HepG2 (cell line): ENCODE measurements around the gene DLL3. TPM values are rescaled to one million over a fixed set of nuclear protein-coding genes. Genes with fewer than 3 reads are reported as not detected.

Experiments
- AGO2 ChIP-seq: fragments of 200-400 bp; formaldehyde crosslinking; optimal IDR thresholded peaks from 2 replicates; pipeline ENCODE3; 2017; ENCODE audit warnings: mild to moderate bottlenecking, low read depth, low read length, moderate library complexity
- ATF7-NPFF ChIP-seq: sonication (generic); formaldehyde crosslinking; IDR thresholded peaks from 2 replicates; pipeline ENCODE4 v1.8.1; 2023; ENCODE audit warnings: mild to moderate bottlenecking, low read depth, missing genetic modification reagents, moderate library complexity
- CAMTA2 ChIP-seq: sonication (generic); formaldehyde crosslinking; IDR thresholded peaks from 2 replicates; pipeline ENCODE4 v1.4.0; 2020; ENCODE audit warnings: mild to moderate bottlenecking, missing genetic modification reagents, borderline replicate concordance
- KAT2B ChIP-seq: fragments of 150-350 bp; IDR thresholded peaks from 2 replicates; pipeline ENCODE4 v1.6.1; 2014; ENCODE audit warnings: low read depth, low read length, borderline replicate concordance
- NFE2 ChIP-seq: sonication (generic); formaldehyde crosslinking; IDR thresholded peaks from 2 replicates; pipeline ENCODE4 v1.4.0; 2020; ENCODE audit warnings: missing genetic modification reagents
- NFYB ChIP-seq: sonication (generic); formaldehyde crosslinking; IDR thresholded peaks from 2 replicates; pipeline ENCODE4 v1.4.0; 2020; ENCODE audit warnings: missing genetic modification reagents
- REL ChIP-seq: sonication (generic); formaldehyde crosslinking; conservative IDR thresholded peaks from 2 replicates; pipeline ENCODE4 v1.8.0; 2022; ENCODE audit warnings: mild to moderate bottlenecking, missing genetic modification reagents, moderate library complexity
- SMYD3 ChIP-seq: sonication (generic); formaldehyde crosslinking; IDR thresholded peaks from 2 replicates; pipeline ENCODE4 v1.8.1; 2023; ENCODE audit warnings: mild to moderate bottlenecking, missing genetic modification reagents
- SNAI1 ChIP-seq: sonication (generic); formaldehyde crosslinking; IDR thresholded peaks from 2 replicates; pipeline ENCODE4 v1.5.0; 2020; ENCODE audit warnings: mild to moderate bottlenecking, missing genetic modification reagents, borderline replicate concordance
- SOX6 ChIP-seq, 2 experiments: fragments of 450-650 bp in 1 of 2; sonication (generic) in 1 of 2; formaldehyde crosslinking in 1 of 2; IDR thresholded peaks; 2 replicates each; pipeline versions ENCODE4 v1.4.0 to v1.6.1; 2017 to 2020; ENCODE audit warnings: antibody characterized with exemption in 1 of 2, mild to moderate bottlenecking in 1 of 2, missing genetic modification reagents in 1 of 2
- TCF12 ChIP-seq, 2 experiments: fragments of 450-650 bp in 1 of 2; sonication (generic) in 1 of 2; formaldehyde crosslinking in 1 of 2; IDR thresholded peaks; 2 replicates each; pipeline versions ENCODE4 v1.6.1 to v1.8.0; 2017 to 2022; ENCODE audit warnings: antibody characterized with exemption in 1 of 2, mild to moderate bottlenecking in 1 of 2, missing genetic modification reagents in 1 of 2, moderate library complexity in 1 of 2
- TIGD3 ChIP-seq: sonication (generic); formaldehyde crosslinking; IDR thresholded peaks from 2 replicates; pipeline ENCODE4 v1.5.1; 2020; ENCODE audit warnings: mild to moderate bottlenecking, missing genetic modification reagents, borderline replicate concordance
- WIZ ChIP-seq: sonication (generic); formaldehyde crosslinking; IDR thresholded peaks from 2 replicates; pipeline ENCODE4 v1.5.1; 2020; ENCODE audit warnings: mild to moderate bottlenecking, missing genetic modification reagents
- ZNF205 ChIP-seq: IDR thresholded peaks from 2 replicates; pipeline ENCODE4 v1.6.1; 2018; ENCODE audit warnings: missing biosample characterization, missing genetic modification reagents
- ZNF274 ChIP-seq: sonication (generic); formaldehyde crosslinking; IDR thresholded peaks from 2 replicates; pipeline ENCODE4 v1.5.1; 2020; ENCODE audit warnings: mild to moderate bottlenecking, missing genetic modification reagents
- ZNF597 ChIP-seq: sonication (generic); formaldehyde crosslinking; IDR thresholded peaks from 2 replicates; pipeline ENCODE4 v1.5.0; 2020; ENCODE audit warnings: missing genetic modification reagents
- ZSCAN22 ChIP-seq: sonication (generic); formaldehyde crosslinking; IDR thresholded peaks from 2 replicates; pipeline ENCODE4 v1.4.0; 2020; ENCODE audit warnings: mild to moderate bottlenecking, missing genetic modification reagents
- ZSCAN31 ChIP-seq: sonication (generic); formaldehyde crosslinking; IDR thresholded peaks from 2 replicates; pipeline ENCODE4 v1.5.0; 2020; ENCODE audit warnings: low read depth, mild to moderate bottlenecking, missing genetic modification reagents
- polyA plus RNA-seq, 8 experiments: library from polyadenylated mRNA; depleted of rRNA in 3 of 8; stranded (reverse) in 7 of 8; unstranded in 1 of 8; fragments of >200 nt; fragmentation: Illumina TruSeq in 4 of 8; extraction: Trizol in 4 of 8; gene quantifications; 2 replicates each; pipeline versions ENCODE4 v1.2.1 to v1.2.3, GENCODE V29; 2011 to 2016; ENCODE audit warnings: low read depth in 4 of 8, missing spikeins in 1 of 8, mixed read lengths in 1 of 8; ENCODE audit not compliant: insufficient read depth in 1 of 8
- total RNA-seq, 5 experiments: library from RNA; depleted of rRNA; stranded (reverse); fragments of >200 nt; fragmentation: Illumina TruSeq; extraction: Trizol; gene quantifications; 2 replicates each; pipeline ENCODE4 v1.2.3, GENCODE V29; 2016; ENCODE audit warnings: low read depth in 1 of 5
- TF ChIP-seq, protein P1 (sequence below): sonication (generic); formaldehyde crosslinking; IDR thresholded peaks from one replicate; pipeline ENCODE4 v1.5.1; 2020; ENCODE audit warnings: mild to moderate bottlenecking, missing genetic modification reagents; ENCODE audit errors: not compliant biosample characterization

The DLL3 gene
- total and polyA plus RNA-seq, 2 of the 13 experiments (the other 11 are each of a cell fraction or from before 2014, with no cell fraction given): 0.35 to 0.55 TPM

DNA sequence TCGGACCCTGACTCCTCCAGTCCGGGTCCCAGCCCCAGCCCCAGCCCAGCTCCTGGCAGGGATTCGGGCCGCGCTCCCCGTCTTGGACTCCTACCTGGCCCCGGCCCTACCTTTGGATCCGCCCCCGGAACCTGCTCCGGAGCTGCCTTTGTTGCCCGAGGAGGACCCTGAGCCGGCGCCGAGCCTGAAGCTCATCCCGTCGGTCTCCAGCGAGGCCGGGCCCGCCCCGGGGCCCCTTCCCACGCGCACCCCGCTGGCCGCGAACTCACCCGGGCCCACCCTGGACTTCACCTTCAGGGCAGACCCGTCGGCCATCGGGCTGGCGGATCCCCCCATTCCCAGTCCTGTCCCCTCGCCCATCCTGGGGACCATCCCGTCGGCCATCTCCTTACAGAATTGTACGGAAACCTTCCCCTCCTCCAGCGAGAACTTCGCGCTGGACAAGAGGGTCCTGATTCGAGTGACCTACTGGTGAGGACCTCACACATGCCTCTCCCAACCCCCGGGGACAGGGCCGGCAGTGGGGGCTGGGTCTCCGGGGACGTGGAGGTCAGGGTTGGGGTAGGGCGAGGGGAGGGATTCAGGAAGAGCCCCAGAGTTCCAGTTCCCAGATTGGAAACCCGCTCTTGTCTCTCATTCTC, 16.9 kb downstream of the DLL3 start (continued):
- TF ChIP-seq, protein P1, sequence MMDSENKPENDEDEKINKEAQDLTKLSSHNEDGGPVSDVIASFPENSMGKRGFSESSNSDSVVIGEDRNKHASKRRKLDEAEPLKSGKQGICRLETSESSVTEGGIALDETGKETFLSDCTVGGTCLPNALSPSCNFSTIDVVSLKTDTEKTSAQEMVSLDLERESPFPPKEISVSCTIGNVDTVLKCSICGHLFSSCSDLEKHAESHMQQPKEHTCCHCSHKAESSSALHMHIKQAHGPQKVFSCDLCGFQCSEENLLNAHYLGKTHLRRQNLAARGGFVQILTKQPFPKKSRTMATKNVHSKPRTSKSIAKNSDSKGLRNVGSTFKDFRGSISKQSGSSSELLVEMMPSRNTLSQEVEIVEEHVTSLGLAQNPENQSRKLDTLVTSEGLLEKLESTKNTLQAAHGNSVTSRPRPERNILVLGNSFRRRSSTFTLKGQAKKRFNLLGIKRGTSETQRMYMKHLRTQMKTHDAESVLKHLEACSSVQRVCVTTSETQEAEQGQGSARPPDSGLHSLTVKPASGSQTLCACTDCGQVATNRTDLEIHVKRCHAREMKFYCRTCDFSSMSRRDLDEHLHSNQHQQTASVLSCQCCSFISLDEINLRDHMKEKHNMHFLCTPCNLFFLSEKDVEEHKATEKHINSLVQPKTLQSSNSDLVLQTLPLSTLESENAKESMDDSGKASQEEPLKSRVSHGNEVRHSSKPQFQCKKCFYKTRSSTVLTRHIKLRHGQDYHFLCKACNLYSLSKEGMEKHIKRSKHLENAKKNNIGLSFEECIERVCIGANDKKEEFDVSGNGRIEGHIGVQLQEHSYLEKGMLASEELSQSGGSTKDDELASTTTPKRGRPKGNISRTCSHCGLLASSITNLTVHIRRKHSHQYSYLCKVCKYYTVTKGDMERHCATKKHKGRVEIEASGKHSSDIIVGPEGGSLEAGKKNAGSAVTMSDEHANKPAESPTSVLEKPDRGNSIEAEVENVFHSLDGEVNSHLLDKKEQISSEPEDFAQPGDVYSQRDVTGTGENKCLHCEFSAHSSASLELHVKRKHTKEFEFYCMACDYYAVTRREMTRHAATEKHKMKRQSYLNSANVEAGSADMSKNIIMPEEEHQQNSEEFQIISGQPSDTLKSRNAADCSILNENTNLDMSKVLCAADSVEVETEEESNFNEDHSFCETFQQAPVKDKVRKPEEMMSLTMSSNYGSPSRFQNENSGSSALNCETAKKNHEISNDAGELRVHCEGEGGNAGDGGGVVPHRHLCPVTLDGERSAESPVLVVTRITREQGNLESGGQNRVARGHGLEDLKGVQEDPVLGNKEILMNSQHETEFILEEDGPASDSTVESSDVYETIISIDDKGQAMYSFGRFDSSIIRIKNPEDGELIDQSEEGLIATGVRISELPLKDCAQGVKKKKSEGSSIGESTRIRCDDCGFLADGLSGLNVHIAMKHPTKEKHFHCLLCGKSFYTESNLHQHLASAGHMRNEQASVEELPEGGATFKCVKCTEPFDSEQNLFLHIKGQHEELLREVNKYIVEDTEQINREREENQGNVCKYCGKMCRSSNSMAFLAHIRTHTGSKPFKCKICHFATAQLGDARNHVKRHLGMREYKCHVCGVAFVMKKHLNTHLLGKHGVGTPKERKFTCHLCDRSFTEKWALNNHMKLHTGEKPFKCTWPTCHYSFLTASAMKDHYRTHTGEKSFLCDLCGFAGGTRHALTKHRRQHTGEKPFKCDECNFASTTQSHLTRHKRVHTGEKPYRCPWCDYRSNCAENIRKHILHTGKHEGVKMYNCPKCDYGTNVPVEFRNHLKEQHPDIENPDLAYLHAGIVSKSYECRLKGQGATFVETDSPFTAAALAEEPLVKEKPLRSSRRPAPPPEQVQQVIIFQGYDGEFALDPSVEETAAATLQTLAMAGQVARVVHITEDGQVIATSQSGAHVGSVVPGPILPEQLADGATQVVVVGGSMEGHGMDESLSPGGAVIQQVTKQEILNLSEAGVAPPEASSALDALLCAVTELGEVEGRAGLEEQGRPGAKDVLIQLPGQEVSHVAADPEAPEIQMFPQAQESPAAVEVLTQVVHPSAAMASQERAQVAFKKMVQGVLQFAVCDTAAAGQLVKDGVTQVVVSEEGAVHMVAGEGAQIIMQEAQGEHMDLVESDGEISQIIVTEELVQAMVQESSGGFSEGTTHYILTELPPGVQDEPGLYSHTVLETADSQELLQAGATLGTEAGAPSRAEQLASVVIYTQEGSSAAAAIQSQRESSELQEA: peak; percentile 44
- TF ChIP-seq AGO2 (no peak), SNAI1 (no peak), KAT2B (no peak), WIZ (CRISPR knock-in tag) (no peak), TCF12 (IDR thresholded peaks at IDR 0.05) (no peak), TCF12 (CRISPR knock-in tag; IDR thresholded peaks at IDR 0.05) (no peak), ZNF205 (no peak), ZSCAN22 (CRISPR knock-in tag) (no peak), TIGD3 (CRISPR knock-in tag) (no peak), SOX6 (IDR thresholded peaks at IDR 0.05) (no peak), SOX6 (CRISPR knock-in tag; IDR thresholded peaks at IDR 0.05) (0 out of 2 replicates have a peak, but pooled peaks have one; percentile 15), SMYD3 (CRISPR knock-in tag) (no peak), CAMTA2 (CRISPR knock-in tag) (peak; percentile 50; the same call in 1 of the 2 replicates), NFE2 (CRISPR knock-in tag) (no peak), NFYB (no peak), REL (no peak), ZSCAN31 (CRISPR knock-in tag) (no peak), ZNF597 (no peak), ATF7-NPFF (no peak), ZNF274 (CRISPR knock-in tag) (no peak)
